Gastroesophageal sphincter (tissue), 3 donors: ENCODE results near the gene PARL.

Experiments used
- POLR2A ChIP-seq, 2 donors: fragments of 450-650 bp; IDR thresholded peaks; one replicate each; pipeline ENCODE4 v1.6.1; 2017; ENCODE audit warnings: antibody characterized with exemption in 2 of 2, mild to moderate bottlenecking in 2 of 2, moderate library complexity in 1 of 2
- TF ChIP-seq, protein P1 (sequence below), 4 experiments: fragments of 200-600 bp in 2 of 4; fragments of 450-650 bp in 2 of 4; sonication (generic) in 1 of 4; IDR thresholded peaks; one replicate each; pipeline ENCODE4 v1.5.1; 2017 to 2019; ENCODE audit warnings: antibody characterized with exemption in 4 of 4, mild to moderate bottlenecking in 2 of 4, moderate library complexity in 2 of 4

DNA sequence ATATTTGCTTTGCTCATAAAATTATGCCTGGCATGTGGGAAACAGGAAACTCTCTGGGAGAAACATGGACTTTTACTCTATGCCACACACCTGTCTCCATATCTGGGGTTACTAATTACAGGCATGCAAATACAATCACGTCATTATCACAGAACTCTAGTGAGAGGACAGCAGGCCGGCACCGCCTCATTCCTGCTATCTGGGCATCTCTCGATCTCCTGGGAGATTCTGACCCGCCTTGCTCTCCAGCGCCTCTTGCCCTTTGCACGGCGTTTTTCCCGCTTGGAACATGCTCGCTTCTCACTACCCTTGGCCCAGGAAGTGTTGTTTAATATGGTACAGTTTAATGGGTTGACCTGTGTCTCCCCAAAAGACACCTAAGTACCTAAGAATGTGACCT, 45.4 kb upstream of the PARL start:
- TF ChIP-seq, protein P1, sequence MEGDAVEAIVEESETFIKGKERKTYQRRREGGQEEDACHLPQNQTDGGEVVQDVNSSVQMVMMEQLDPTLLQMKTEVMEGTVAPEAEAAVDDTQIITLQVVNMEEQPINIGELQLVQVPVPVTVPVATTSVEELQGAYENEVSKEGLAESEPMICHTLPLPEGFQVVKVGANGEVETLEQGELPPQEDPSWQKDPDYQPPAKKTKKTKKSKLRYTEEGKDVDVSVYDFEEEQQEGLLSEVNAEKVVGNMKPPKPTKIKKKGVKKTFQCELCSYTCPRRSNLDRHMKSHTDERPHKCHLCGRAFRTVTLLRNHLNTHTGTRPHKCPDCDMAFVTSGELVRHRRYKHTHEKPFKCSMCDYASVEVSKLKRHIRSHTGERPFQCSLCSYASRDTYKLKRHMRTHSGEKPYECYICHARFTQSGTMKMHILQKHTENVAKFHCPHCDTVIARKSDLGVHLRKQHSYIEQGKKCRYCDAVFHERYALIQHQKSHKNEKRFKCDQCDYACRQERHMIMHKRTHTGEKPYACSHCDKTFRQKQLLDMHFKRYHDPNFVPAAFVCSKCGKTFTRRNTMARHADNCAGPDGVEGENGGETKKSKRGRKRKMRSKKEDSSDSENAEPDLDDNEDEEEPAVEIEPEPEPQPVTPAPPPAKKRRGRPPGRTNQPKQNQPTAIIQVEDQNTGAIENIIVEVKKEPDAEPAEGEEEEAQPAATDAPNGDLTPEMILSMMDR (IDR thresholded peaks at IDR 0.05): no peak
- no peak for TF ChIP-seq POLR2A (IDR thresholded peaks at IDR 0.05)
